RWPE1 (cell line): ENCODE measurements around the gene SEC16A.

Experiments
- CTCF ChIA-PET: fragments of 350-600 bp; sonication (Branson Sonifier 250); formaldehyde crosslinking; extraction: SDS; loops from one replicate; lab custom pipeline; 2021; lab: Yijun Ruan, JAX
- POLR2A ChIA-PET: fragments of 400-600 bp; formaldehyde crosslinking; extraction: SDS; loops from one replicate; lab custom pipeline; 2020; ENCODE audit warnings: antibody characterized with exemption; ENCODE audit not compliant: low non-redundant PET; lab: Yijun Ruan, JAX
- DNase-seq: peaks from one replicate; pipeline ENCODE4 v3.0.0; 2012; ENCODE audit warnings: low spot score
- H3K27ac ChIP-seq: fragments of 450-650 bp; 2 replicates; pipeline ENCODE4 v1.5.1; 2017
- TF ChIP-seq, protein P1 (sequence below): fragments of 450-650 bp; conservative IDR thresholded peaks from 2 replicates; pipeline ENCODE4 v1.5.1; 2017; ENCODE audit warnings: low read depth, mild to moderate bottlenecking

Gene SEC16A

DNA sequence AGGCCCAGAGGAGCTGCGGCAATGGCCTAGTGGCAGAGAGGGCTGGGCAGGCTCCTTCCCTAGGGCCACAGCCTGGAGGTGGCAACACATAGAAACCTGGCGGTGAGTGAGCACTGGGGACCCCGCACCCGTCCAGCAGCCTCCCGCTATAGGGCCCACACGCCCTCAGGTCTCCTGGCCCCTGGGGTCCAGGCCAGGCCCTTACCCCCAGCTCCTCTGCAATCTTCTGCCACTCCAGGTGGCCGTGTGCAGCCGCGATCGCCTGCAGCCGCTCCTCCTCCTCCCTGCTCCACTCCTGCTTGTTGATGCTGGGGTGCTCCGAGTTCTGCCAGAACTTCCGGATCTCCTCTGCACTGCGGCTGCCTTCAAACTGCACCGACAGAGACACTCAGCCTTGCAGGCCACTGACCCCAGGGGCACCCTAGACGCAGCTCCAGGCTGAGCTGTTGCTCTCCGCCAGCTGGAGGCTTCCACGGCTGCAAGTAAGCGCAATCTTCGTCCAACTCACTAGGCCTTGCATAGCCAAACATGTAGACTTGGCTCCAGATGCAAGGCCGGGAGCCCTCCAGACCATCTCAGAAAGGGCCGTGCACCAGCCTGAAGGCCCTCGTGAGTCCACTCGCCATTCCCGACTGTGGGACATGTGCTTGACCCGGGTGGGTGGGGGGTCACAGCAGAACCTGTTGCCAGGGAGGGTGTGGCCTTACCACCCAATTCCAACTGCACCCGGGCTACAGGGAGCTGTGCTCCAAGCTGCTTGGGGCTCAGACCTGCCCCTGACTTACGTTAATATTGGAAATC is 90.9 kb downstream of the SEC16A start:
- DNase-seq: no peak
- TF ChIP-seq, protein P1, sequence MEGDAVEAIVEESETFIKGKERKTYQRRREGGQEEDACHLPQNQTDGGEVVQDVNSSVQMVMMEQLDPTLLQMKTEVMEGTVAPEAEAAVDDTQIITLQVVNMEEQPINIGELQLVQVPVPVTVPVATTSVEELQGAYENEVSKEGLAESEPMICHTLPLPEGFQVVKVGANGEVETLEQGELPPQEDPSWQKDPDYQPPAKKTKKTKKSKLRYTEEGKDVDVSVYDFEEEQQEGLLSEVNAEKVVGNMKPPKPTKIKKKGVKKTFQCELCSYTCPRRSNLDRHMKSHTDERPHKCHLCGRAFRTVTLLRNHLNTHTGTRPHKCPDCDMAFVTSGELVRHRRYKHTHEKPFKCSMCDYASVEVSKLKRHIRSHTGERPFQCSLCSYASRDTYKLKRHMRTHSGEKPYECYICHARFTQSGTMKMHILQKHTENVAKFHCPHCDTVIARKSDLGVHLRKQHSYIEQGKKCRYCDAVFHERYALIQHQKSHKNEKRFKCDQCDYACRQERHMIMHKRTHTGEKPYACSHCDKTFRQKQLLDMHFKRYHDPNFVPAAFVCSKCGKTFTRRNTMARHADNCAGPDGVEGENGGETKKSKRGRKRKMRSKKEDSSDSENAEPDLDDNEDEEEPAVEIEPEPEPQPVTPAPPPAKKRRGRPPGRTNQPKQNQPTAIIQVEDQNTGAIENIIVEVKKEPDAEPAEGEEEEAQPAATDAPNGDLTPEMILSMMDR: no peak
- ChIA-PET CTCF (no interaction called here), POLR2A (no interaction called here)
- peak overlapping the region; percentile 15; the same call in 1 of the 2 replicates for H3K27ac ChIP-seq
